ENCODE data around the gene CD151.

CD151 gene

GRCh38 chr11:849951-850774 lies 17.4 kb downstream of the CD151 start:
- no peak for TF ChIP-seq CTCF (IDR thresholded peaks at IDR 0.05; ENCODE audit: insufficient read depth, low read depth, low read length, missing control alignments)
- DNase-seq (ENCODE audit: low read depth), result no peak
- no peak overlapping the region for H3K4me3 ChIP-seq (ENCODE audit: low read depth, low read length)

GRCh38 chr11:850775-851763 lies 18.3 kb downstream of the CD151 start:
- DNase-seq (ENCODE audit: low read depth), result no peak
- H3K4me3 ChIP-seq (ENCODE audit: low read depth, low read length), result no peak overlapping the region
- TF ChIP-seq CTCF (IDR thresholded peaks at IDR 0.05; ENCODE audit: insufficient read depth, low read depth, low read length, missing control alignments), result peak; percentile 10

- no peak overlapping the region for H3K4me3 ChIP-seq (ENCODE audit: low read depth, low read length)
- DNase-seq (ENCODE audit: low read depth), result no peak
- TF ChIP-seq CTCF (IDR thresholded peaks at IDR 0.05; ENCODE audit: insufficient read depth, low read depth, low read length, missing control alignments), result no peak
Measured at GRCh38 chr11:852762-853161, 20.0 kb downstream of the CD151 start.

GRCh38 chr11:853682-854448 lies 21.1 kb downstream of the CD151 start:
- H3K4me3 ChIP-seq (ENCODE audit: low read depth, low read length), result no peak overlapping the region
- TF ChIP-seq CTCF (IDR thresholded peaks at IDR 0.05; ENCODE audit: insufficient read depth, low read depth, low read length, missing control alignments), result no peak
- no peak for DNase-seq (ENCODE audit: low read depth)

GRCh38 chr11:854601-855329 lies 22.0 kb downstream of the CD151 start:
- H3K4me3 ChIP-seq (ENCODE audit: low read depth, low read length), result no peak overlapping the region
- TF ChIP-seq CTCF (IDR thresholded peaks at IDR 0.05; ENCODE audit: insufficient read depth, low read depth, low read length, missing control alignments), result no peak
- DNase-seq (ENCODE audit: low read depth), result no peak

GRCh38 chr11:855330-855674 lies 22.6 kb downstream of the CD151 start:
- no peak overlapping the region for H3K4me3 ChIP-seq (ENCODE audit: low read depth, low read length)
- no peak for DNase-seq (ENCODE audit: low read depth)
- no peak for TF ChIP-seq CTCF (IDR thresholded peaks at IDR 0.05; ENCODE audit: insufficient read depth, low read depth, low read length, missing control alignments)

Data from GM12865 (cell line).